CD4-positive, alpha-beta T cell (primary cell): Measurements from ENCODE around the gene LDB2. TPM values are rescaled to one million over a fixed set of nuclear protein-coding genes. Genes with fewer than 3 reads are reported as not detected.

Source experiments
- ATAC-seq: fragments of 200-7000 bp; cut with Tn5 transposase; one replicate; pipeline ENCODE4 v1.10.0; 2022; ENCODE audit warnings: mild to moderate bottlenecking; ENCODE audit not compliant: poor library complexity
- CTCF ChIA-PET: fragments of 350-600 bp; sonication (Branson Sonifier 250); formaldehyde crosslinking; loops from one replicate; lab custom pipeline; 2021; ENCODE audit warnings: antibody characterized with exemption, inconsistent platforms; lab: Charles Lee
- POLR2A ChIA-PET: fragments of 350-600 bp; sonication (Branson Sonifier 250); formaldehyde crosslinking; loops from one replicate; lab custom pipeline; 2021; ENCODE audit warnings: antibody characterized with exemption, inconsistent platforms; lab: Charles Lee
- DNase-seq, 14 experiments: peaks; one replicate each; pipeline ENCODE4 v3.0.0-alpha.2; 2013 to 2020; ENCODE audit warnings: mixed read lengths in 2 of 14
- H3K27ac ChIP-seq, 2 donors: one replicate each; pipeline versions ENCODE4 v1.5.1 to v1.7.0; 2013; ENCODE audit warnings: low read length in 2 of 2, low read depth in 1 of 2, mild to moderate bottlenecking in 1 of 2
- H3K27me3 ChIP-seq, 2 experiments: 1 replicate in 1 of 2; 2 replicates in 1 of 2; pipeline versions ENCODE4 v1.6.1 to v1.7.0; 2013; ENCODE audit warnings: low read length in 2 of 2, control low read depth in 1 of 2, mild to moderate bottlenecking in 1 of 2, moderate library complexity in 1 of 2; ENCODE audit not compliant: insufficient read depth in 2 of 2, control insufficient read depth in 1 of 2
- H3K36me3 ChIP-seq: one replicate; pipeline ENCODE4 v1.6.1; 2013; ENCODE audit warnings: low read length, control low read depth; ENCODE audit not compliant: insufficient read depth
- H3K4me1 ChIP-seq: one replicate; pipeline ENCODE4 v1.6.1; 2013; ENCODE audit warnings: low read length, control low read depth; ENCODE audit not compliant: insufficient read depth
- H3K4me3 ChIP-seq: one replicate; pipeline ENCODE4 v1.5.1; 2013; ENCODE audit warnings: mild to moderate bottlenecking, low read length, moderate library complexity
- H3K9me3 ChIP-seq, 2 experiments: 1 replicate in 1 of 2; 2 replicates in 1 of 2; pipeline versions ENCODE4 v1.6.1 to v1.7.0; 2013; ENCODE audit warnings: low read length in 2 of 2, mild to moderate bottlenecking in 2 of 2, control low read depth in 1 of 2, moderate library complexity in 1 of 2; ENCODE audit not compliant: control insufficient read depth in 1 of 2, insufficient read depth in 1 of 2
- H3K27ac Mint-ChIP-seq: one replicate; pipeline ENCODE4 v1.8.0; 2020; ENCODE audit warnings: mixed read lengths
- H3K27me3 Mint-ChIP-seq: one replicate; pipeline ENCODE4 v1.8.0; 2021; ENCODE audit warnings: mixed read lengths
- H3K36me3 Mint-ChIP-seq: one replicate; pipeline ENCODE4 v1.8.0; 2021; ENCODE audit warnings: low read depth, mixed read lengths
- H3K4me1 Mint-ChIP-seq: one replicate; pipeline ENCODE4 v1.8.0; 2021; ENCODE audit warnings: low read depth, mixed read lengths
- H3K4me3 Mint-ChIP-seq: one replicate; pipeline ENCODE4 v1.8.0; 2020; ENCODE audit warnings: mild to moderate bottlenecking, mixed read lengths
- H3K9me3 Mint-ChIP-seq: one replicate; pipeline ENCODE4 v1.8.0; 2020; ENCODE audit warnings: mixed read lengths
- CTCF ChIP-seq: fragments of 200-600 bp; IDR thresholded peaks from one replicate; pipeline ENCODE4 v1.8.0; 2022; ENCODE audit warnings: antibody characterized with exemption, mild to moderate bottlenecking
- intact Hi-C, 2 experiments: fragments of 100-400 bp; cut with DNase I in 1 of 2; cut with micrococcal nuclease in 1 of 2; formaldehyde crosslinking; loops; one replicate each; pipeline versions ENCODE4 v1.15.1 to v1.9.0; 2023 to 2025; cut with DNase I, micrococcal nuclease
- total RNA-seq, 174 experiments: library from RNA in 2 of 174; stranded (reverse) in 2 of 174; gene quantifications; one replicate each; pipeline ENCODE4 v1.2.3 and lab custom pipeline; 2021 to 2026

The LDB2 gene
- total RNA-seq, 2 experiments from 2014 or later, result not detected

GRCh38 chr4:16868674-16869073 lies 29.8 kb downstream of the LDB2 start:
- Histone ChIP-seq H3K36me3 (no peaks in the 10 kb centered on the region), H3K27me3 (no peaks in the 10 kb centered on the region), H3K9me3 (no peaks in the 10 kb centered on the region), H3K4me1 (no peaks in the 10 kb centered on the region), H3K4me3 (no peak overlapping the region), H3K27ac (no peak overlapping the region)
- H3K27me3 Mint-ChIP-seq, result no peaks in the 10 kb centered on the region
- H3K4me1 Mint-ChIP-seq, result no peaks in the 10 kb centered on the region
- ChIA-PET CTCF (no interaction called here), POLR2A (no interaction called here)
- no peaks in the 10 kb centered on the region for H3K9me3 Mint-ChIP-seq
- H3K4me3 Mint-ChIP-seq, result no peak overlapping the region
- H3K36me3 Mint-ChIP-seq, result no peaks in the 10 kb centered on the region
- H3K27ac Mint-ChIP-seq, result no peak overlapping the region
- no peak for TF ChIP-seq CTCF
- ATAC-seq, result no peak
- intact Hi-C loops, result no loop called here
- DNase-seq, result no peak

- Mint-ChIP-seq H3K4me3 (no peak overlapping the region), H3K27ac (no peak overlapping the region), H3K9me3 (no peaks in the 10 kb centered on the region), H3K36me3 (no peaks in the 10 kb centered on the region), H3K27me3 (no peaks in the 10 kb centered on the region), H3K4me1 (no peaks in the 10 kb centered on the region)
- CTCF ChIA-PET, result no interaction called here
- POLR2A ChIA-PET, result no interaction called here
- TF ChIP-seq CTCF, result no peak
- intact Hi-C loops, result no loop called here
- Histone ChIP-seq H3K36me3 (no peaks in the 10 kb centered on the region), H3K9me3 (no peaks in the 10 kb centered on the region), H3K27ac (no peak overlapping the region), H3K27me3 (no peaks in the 10 kb centered on the region), H3K4me3 (no peak overlapping the region), H3K4me1 (no peaks in the 10 kb centered on the region)
- no peak for ATAC-seq
- DNase-seq, result no peak
These were observed 30.6 kb downstream of the LDB2 start for GRCh38 chr4:16867827-16868226.

- no peaks in the 10 kb centered on the region for H3K36me3 ChIP-seq
- Mint-ChIP-seq H3K4me3 (no peak overlapping the region), H3K9me3 (no peaks in the 10 kb centered on the region), H3K36me3 (no peaks in the 10 kb centered on the region), H3K27ac (no peak overlapping the region), H3K4me1 (no peaks in the 10 kb centered on the region), H3K27me3 (no peaks in the 10 kb centered on the region)
- H3K4me1 ChIP-seq, result no peaks in the 10 kb centered on the region
- H3K27ac ChIP-seq, result no peak overlapping the region
- DNase-seq, result no peak
- CTCF ChIA-PET, result no interaction called here
- POLR2A ChIA-PET, result no interaction called here
- no peak overlapping the region for H3K4me3 ChIP-seq
- H3K9me3 ChIP-seq, result no peaks in the 10 kb centered on the region
- intact Hi-C loops, result no loop called here
- no peaks in the 10 kb centered on the region for H3K27me3 ChIP-seq
- TF ChIP-seq CTCF, result no peak
- no peak for ATAC-seq
These were observed 31.5 kb downstream of the LDB2 start for GRCh38 chr4:16866974-16867373.
